GM11168 (cell line): ENCODE data around the gene KPNA4.
"Not testable (repeated sequence)": the region's sequence is repeated elsewhere in the genome, so short reads cannot be mapped to it uniquely, and the experiment has no call there.

Experiments
- in situ Hi-C: fragments of 300-500 bp; cut with MboI; formaldehyde crosslinking; loops from one replicate; pipeline ENCODE4 v1.12.0; 2022; ENCODE audit warnings: low sequenced_read_pairs; ENCODE audit not compliant: unreplicated experiment

KPNA4 gene

DNA sequence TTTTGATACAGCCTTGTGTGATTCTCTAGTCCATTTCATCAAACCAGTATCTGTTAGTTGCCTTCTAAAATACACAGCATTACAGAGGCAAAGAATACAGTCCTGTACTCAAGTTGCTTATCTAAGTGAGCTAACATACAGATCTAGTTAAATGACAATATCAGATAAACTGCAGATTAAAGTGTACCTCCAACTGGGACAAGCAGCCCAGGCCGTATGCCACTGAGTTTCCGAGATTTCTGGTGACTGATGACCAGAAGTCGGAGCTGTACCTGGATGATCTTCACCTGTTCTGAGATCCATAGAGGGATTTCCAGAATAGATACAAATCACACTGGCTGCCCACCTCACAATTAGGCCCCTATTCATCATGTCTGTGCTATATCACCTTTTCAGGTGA is 109.5 kb downstream of the KPNA4 start:
- in situ Hi-C loops, result no loop called here

GRCh38 chr3:160454995-160455394 is 110.4 kb downstream of the KPNA4 start:
- in situ Hi-C loops, result no loop called here

GRCh38 chr3:160452251-160452650 is 113.1 kb downstream of the KPNA4 start:
- in situ Hi-C loops, result not testable (repeated sequence)

- in situ Hi-C loops, result no loop called here
Measured at GRCh38 chr3:160451602-160452001, 113.8 kb downstream of the KPNA4 start.

DNA sequence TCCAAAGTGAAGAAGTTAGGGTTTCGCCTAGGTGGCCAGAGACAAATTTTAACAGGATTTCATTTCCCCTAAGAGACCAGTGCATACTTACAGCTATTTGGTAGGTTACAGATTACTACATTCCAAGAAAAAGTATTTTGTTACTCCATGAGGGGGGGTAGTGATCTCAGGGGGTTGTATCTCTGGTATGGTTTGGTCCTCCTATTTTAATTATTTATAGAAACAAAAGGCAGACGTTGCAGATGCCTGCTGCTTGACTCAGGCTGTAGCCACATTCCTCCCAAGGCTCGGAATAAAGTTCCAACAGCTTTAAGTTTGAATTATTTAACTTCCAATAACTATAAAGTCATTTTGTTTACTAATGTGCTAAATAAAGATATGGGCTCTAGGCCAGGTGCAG is 114.5 kb downstream of the KPNA4 start:
- in situ Hi-C loops, result no loop called here

DNA sequence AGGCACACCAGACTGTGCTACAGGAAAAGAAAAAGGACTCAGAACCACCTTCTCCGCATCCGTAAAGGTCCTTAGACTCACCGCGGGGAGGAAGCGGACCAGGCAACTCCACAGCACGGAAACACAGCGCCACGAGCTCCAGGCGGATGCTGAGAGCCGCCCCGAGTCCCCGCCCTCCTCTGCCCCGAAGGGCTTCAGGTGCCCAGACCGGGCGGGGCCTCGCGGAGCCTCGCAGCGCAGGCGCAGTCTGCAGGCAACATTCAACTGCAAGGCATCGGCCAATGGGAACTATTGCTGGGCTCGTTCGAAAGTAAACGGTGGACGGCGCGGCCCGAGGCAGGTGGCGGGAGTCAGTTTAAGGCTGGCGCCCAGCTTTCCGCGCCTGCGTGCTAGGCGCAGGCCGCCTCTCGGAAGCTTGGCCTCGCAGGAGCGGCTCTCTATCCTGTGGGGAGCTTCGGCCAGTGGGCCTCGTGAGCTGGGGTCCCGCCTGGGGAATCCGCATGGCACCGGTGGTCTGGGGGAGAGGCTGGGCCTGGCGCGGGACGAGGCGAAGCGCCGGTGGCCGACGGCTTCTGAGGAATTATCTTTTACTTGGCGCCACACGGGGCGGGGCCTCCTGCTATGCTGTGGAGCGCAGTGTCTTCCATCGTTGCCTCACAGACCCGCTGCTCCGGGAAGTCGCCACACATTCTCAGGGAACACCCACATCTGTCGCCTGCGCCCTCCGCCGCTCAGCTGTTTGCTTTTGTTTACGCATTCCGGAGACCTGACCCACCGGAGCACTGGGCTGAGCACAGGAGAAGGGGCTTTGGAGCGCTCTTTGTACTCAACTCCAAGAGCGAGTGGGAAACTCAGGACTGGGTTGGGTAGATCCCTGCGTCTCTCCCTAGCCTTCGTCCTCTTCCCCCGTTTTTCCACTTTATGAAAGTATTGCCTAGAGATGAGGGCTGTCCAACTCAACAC is 115.5 kb downstream of the KPNA4 start, which contains the start of gene TRIM59:
Gene TRIM59, minus strand, starts transcription at position 151 of the 963 bp plus-strand sequence. CDS start 10,603 bp downstream, outside the sequence.
- in situ Hi-C loops, result no loop called here

DNA sequence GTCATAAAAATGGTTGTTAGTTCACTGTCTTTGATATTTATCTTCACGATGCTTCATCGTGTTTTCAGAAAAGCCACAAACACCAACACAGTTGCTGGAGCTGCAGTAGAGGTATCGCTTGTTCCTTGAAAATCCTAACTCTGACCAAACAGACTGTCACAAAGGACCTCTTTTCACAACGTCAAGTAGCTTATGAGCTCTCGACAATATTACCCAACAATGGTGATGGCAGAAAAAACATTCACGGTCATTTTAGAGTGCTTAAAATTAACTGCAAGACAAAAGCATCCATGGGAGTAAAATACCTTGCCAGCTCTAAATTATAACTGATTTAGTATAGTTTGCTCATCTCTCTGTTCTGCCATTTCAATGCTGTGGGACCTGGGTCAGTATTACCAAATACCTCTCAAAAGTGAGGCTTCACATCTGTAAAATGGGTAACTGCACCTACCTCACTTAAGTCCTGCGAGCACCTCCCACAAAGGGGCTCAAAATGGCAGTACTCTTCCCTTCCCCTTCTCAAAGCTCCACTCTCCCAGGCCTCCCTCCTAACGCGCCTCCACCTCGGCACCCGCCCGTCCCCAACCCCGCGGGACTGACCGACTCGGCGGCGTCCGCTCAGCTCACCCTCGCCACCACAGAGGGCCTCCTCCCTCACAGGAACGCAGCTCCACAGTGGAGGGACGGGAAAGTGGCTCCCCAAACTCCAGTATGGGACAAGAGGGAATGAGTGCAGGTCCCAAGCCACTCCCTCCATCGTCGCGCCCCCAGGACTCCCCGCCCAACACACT is 116.3 kb downstream of the KPNA4 start:
- in situ Hi-C loops, result no loop called here

GRCh38 chr3:160447544-160447943 is 117.8 kb downstream of the KPNA4 start:
- in situ Hi-C loops, result no loop called here

DNA sequence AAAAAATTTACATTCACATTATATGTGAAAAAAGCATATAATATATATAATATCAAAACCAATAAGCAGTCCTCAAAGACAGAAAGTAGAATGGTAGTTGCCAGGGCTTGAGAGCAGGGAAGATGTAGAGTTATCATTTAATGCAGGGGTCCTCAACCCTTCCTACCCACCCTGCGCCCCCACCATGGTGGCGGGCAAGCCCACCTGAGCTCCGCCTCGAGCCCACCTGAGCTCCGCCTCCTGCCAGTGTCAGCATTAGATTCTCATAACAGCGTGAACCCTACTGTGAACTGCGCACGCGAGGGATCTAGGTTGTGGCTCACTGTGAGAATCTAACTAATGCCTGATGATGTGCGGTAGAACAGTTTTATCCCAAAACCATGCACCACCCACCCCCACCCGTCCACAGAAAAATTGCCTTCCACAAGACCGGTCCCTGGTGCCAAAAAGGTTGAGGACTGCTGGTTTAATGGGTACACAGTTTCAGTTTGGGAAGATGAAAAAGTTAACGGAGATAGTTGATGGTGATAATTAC is 118.8 kb downstream of the KPNA4 start:
- in situ Hi-C loops, result no loop called here

- in situ Hi-C loops, result no loop called here
Measured at GRCh38 chr3:160445854-160446253, 119.5 kb downstream of the KPNA4 start.
